ENCODE measurements around the gene PDGFRB. TPM values are rescaled to one million over a fixed set of nuclear protein-coding genes. Genes with fewer than 3 reads are reported as not detected.

PDGFRB gene
- total RNA-seq, 4 donors from 2014 or later: 171 to 354 (median 217) TPM

DNA sequence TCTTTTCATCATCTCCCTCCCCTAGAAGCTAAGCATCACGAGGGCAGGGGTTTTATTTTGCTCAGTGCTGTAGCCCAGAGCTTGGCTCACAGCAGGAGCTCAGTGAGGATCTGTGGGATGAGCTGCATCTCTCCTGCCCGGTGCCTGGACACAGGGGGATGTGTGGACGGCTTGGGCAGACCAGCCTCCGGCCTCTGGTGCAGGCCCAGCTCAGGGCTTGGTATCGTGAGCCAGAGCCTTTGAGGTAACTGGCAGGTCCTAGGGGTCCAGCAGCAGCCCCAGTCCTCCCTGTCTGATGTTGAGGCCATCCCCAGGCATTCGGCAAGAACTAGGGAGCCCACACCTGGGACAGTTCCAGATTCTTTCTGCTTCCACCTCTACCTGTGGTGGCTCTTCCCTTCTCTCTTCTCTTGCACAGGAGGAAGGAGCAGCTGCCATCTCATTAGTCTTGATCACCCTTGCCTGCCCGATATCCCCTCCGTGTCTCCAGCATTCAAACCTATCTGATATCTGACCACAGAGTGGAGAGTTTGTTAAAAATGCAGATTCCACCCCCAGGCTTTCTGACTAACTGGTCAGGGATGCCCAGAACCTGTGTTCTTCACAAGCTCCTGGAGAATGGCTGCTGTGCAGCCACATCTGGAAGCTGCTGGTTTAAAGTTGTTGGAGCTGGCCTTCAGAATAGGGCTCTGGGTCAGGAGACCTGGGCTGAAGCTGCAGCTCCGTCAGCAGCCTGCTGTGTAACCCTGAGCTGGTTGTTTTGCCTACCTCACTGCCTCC is 26.3 kb upstream of the PDGFRB start:
- peak overlapping the region in 3 of 4 donors; percentile 50 to 75 (median 67) for H3K27ac ChIP-seq
- H3K9me3 ChIP-seq: no peaks in the 10 kb centered on the region
- H3K4me3 ChIP-seq: no peak overlapping the region
- peaks cover 0 to 29% (median 10%) of the 10 kb centered on the region in 4 donors for H3K4me1 ChIP-seq
- H3K27me3 ChIP-seq: no peaks in the 10 kb centered on the region
- no peaks in the 10 kb centered on the region for H3K36me3 ChIP-seq
- 88 to 90% methylated on average over 9 of the region's 9 CpGs for WGBS, 2 donors
- no peak for DNase-seq (ENCODE audit: low spot score in 2 of 2)
- TF ChIP-seq POLR2A (IDR thresholded peaks at IDR 0.05): no peak
- no peak for TF ChIP-seq CTCF (IDR thresholded peaks at IDR 0.05)
- TF ChIP-seq EP300 (IDR thresholded peaks at IDR 0.05): no peak

DNA sequence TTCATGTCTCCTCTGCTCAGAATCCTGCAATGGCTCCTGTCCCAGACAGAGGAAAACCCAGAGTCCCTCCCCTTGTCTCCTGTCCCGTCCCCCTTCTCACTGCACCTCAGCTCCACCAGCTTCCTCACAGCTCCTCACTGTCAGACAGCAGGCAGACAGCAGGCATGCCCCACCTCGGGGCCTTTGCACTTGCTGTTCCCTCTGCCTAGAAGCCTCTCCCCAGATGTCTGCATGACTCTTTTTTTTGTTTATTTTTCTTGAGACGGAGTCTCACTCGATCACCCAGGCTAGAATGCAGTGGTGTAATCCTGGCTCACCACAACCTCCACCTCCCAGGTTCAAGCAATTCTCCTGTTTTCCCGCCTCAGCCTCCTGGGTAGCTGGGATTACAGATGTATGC is 25.4 kb upstream of the PDGFRB start:
- Histone ChIP-seq H3K9me3 (no peaks in the 10 kb centered on the region), H3K27me3 (no peaks in the 10 kb centered on the region), H3K27ac (peak overlapping the region in 3 of 4 donors; percentile 50 to 75 (median 67)), H3K4me3 (no peak overlapping the region), H3K4me1 (peaks cover 0 to 38% (median 10%) of the 10 kb centered on the region in 4 donors), H3K36me3 (no peaks in the 10 kb centered on the region)
- DNase-seq (ENCODE audit: low spot score in 2 of 2): no peak
- no peak for TF ChIP-seq CTCF (IDR thresholded peaks at IDR 0.05)
- no peak for TF ChIP-seq POLR2A (IDR thresholded peaks at IDR 0.05)
- no peak for TF ChIP-seq EP300 (IDR thresholded peaks at IDR 0.05)
- 51 to 57% methylated on average over 5 of the region's 5 CpGs for WGBS, 2 donors

- TF ChIP-seq POLR2A (IDR thresholded peaks at IDR 0.05) (no peak), CTCF (IDR thresholded peaks at IDR 0.05) (no peak), EP300 (IDR thresholded peaks at IDR 0.05) (peak in 1 of 2 donors; percentile 72)
- peak overlapping the region; percentile 43 to 75 (median 71) for H3K27ac ChIP-seq
- H3K36me3 ChIP-seq: no peaks in the 10 kb centered on the region
- H3K9me3 ChIP-seq: no peaks in the 10 kb centered on the region
- H3K4me3 ChIP-seq: no peak overlapping the region
- 44 to 59% methylated on average over 18 of the region's 18 CpGs for WGBS, 2 donors
- H3K27me3 ChIP-seq: no peaks in the 10 kb centered on the region
- H3K4me1 ChIP-seq: peaks cover 0 to 41% (median 10%) of the 10 kb centered on the region in 4 donors
- DNase-seq (ENCODE audit: low spot score in 2 of 2): peak; percentile 63 to 75
Observed at GRCh38 chr5:150180241-150181026, 24.8 kb upstream of the PDGFRB start.

GRCh38 chr5:150179019-150179620 is 23.5 kb upstream of the PDGFRB start:
- peak overlapping the region; percentile 43 to 75 (median 71) for H3K27ac ChIP-seq
- WGBS, 2 donors: 72 to 81% methylated on average over 7 of the region's 7 CpGs
- no peak overlapping the region for H3K4me3 ChIP-seq
- no peaks in the 10 kb centered on the region for H3K27me3 ChIP-seq
- TF ChIP-seq EP300 (IDR thresholded peaks at IDR 0.05): no peak
- no peak for TF ChIP-seq CTCF (IDR thresholded peaks at IDR 0.05)
- no peak for TF ChIP-seq POLR2A (IDR thresholded peaks at IDR 0.05)
- no peaks in the 10 kb centered on the region for H3K9me3 ChIP-seq
- DNase-seq (ENCODE audit: low spot score in 2 of 2): no peak
- H3K36me3 ChIP-seq: no peaks in the 10 kb centered on the region
- peaks cover 0 to 44% (median 10%) of the 10 kb centered on the region in 4 donors for H3K4me1 ChIP-seq
